GM18951 (cell line): ENCODE measurements around the gene SUDS3.

Source experiments
- POLR2A ChIP-seq: IDR thresholded peaks from 4 replicates; pipeline ENCODE4 v1.6.1; 2011; ENCODE audit warnings: mild to moderate bottlenecking; ENCODE audit not compliant: insufficient read length, insufficient read depth; ENCODE audit errors: extremely low read depth
- in situ Hi-C: fragments of 300-500 bp; cut with MboI; formaldehyde crosslinking; loops from one replicate; pipeline ENCODE4 v1.12.0; 2022; ENCODE audit warnings: low sequenced_read_pairs, mixed read lengths, inconsistent platforms; ENCODE audit not compliant: unreplicated experiment

SUDS3 gene

DNA sequence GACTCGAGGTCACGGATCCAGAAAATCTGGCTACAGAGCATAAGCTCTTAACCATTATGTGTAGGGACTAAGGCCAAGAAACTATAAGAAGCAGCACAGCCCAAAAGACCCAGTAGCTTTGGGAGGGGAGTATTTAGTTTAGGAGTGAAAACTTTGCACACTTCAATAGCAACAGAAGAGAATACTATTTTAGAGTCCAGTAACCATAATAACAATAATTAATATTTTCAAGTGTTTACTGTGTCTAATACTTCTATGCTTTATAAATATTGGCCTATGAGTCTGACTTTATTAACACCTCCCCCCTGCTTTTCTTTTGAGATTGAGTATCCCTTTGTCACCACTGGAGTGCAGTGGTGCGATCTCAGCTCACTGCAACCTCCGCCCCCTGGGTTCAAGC is 82.8 kb downstream of the SUDS3 start:
- in situ Hi-C loops = no loop called here
- no peak for TF ChIP-seq POLR2A

DNA sequence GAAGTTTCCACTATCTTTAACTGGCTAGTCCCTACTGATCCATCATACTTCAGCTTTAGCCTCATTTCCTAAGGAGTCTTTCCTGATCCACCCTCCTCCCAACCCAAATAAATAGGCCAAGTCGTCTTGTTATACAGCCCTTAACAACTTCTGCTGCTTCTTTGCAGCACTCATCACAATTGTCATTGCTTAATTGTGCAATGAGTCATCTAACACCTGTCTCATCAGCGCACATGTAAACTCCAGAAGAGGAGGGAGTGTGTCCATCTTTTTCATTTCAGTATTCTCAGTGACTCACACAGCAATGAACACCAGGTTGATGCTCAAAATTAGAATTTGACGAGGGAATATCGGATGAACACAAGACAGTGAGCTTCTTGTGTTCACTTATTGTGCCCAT is 87.3 kb downstream of the SUDS3 start:
- in situ Hi-C loops = no loop called here
- TF ChIP-seq POLR2A = no peak

DNA sequence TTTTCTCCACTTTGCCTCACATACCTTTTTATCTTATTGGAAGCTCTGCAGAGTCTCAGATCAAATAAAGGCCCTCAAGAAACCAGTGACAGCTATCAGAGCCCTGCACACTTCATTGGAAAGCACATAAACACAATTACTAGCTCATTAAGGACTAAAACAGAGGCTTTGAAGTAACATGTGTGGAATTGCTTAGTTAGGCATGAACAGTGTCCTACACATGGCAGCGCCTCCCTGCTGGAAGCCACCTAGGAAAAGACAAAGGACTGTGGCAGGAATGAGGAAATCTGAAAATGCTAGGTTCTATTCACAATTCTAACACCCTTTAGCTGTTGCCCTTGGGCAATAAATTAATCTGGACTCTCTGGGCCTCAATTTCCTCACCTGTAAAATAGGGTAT is 89.4 kb downstream of the SUDS3 start:
- in situ Hi-C loops = no loop called here
- no peak for TF ChIP-seq POLR2A
